ENCODE results near the gene TTYH2.

TTYH2 gene

DNA sequence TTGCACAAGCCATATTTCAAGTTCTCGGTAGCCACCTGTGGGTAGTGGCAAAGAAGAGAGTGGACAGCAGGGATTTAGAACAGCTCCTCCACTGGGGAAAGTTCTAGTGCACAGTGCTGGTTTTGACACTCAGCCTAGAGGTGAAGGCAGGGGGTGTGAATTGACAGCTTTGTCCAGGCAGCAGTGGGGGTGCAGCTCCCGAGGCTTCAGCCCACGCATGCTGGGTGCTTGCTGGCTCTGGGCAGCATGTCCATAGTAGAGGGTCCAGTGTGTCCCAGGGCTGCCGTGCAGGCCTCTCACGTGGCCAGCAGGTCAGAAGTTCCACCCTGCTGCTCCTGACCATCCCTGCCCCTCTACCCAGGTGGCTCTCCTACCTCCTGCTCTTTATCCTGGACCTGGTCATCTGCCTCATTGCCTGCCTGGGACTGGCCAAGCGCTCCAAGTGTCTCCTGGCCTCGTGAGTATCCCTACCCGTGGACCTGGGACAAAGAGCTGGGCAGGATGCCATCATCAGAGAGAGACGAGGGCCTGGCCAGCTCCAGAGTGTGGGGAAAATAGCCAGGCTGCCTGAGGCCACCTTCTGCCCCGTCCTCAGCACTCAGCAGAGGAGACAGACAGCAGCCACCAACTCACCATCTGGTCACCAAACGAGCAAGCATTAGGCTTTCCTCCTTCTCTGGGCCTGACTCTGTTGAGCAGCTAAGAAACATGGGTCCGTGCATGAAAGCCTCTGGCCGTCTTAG lies 29.8 kb downstream of the TTYH2 start:
- Mint-ChIP-seq H3K9me3 (no peaks in the 10 kb centered on the region), H3K4me3 (no peak overlapping the region), H3K27ac (no peak overlapping the region), H3K4me1 (ENCODE audit: low read depth) (no peaks in the 10 kb centered on the region), H3K36me3 (ENCODE audit: low read depth) (peaks cover 6% of the 10 kb centered on the region), H3K27me3 (ENCODE audit: low read depth) (no peaks in the 10 kb centered on the region)
- no peak for DNase-seq (ENCODE audit: low spot score)

DNA sequence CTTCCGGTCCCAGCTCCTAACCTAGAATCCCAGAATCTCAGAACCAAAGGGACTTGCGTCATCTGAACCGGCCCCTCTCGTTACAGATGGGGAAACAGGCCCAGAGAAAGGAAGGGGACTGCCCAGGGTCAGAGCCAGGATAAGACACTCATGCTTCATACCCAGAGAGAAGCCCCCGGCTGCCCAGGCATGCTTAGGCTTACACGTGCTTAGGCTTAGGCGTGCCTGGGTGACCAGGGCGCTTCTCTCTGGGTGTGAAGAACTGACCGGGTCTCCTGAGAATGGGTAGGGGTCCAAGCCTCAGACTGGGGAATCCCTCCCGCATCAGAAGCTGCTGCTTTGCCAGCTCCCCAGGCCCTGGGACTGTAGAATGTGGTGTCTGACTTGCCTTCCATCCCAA lies 30.8 kb downstream of the TTYH2 start:
- DNase-seq (ENCODE audit: low spot score), result no peak
- Mint-ChIP-seq H3K4me3 (no peak overlapping the region), H3K9me3 (no peaks in the 10 kb centered on the region), H3K4me1 (ENCODE audit: low read depth) (no peaks in the 10 kb centered on the region), H3K36me3 (ENCODE audit: low read depth) (peaks cover 6% of the 10 kb centered on the region), H3K27ac (no peak overlapping the region), H3K27me3 (ENCODE audit: low read depth) (no peaks in the 10 kb centered on the region)

DNA sequence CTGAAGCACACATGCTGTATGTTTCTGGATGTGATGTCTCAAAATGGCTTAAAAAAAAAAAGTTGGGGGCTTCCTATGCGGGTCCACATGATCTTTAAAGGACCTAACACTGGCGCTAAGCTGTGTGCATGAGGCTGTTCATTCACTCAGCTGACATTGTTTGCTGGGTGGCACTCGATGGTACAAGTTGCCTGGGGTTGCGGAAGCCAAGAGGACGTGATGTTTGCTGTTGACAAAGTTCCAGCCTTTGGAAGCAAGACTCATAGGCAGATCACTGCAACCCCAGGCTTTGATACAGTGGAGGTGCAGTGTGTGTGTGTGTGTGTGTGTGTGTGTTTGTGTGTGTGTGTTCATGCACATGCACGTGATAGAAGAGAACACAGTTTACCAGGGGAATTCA lies 31.2 kb downstream of the TTYH2 start:
- Mint-ChIP-seq H3K27me3 (ENCODE audit: low read depth) (no peaks in the 10 kb centered on the region), H3K4me3 (no peak overlapping the region), H3K27ac (no peak overlapping the region), H3K36me3 (ENCODE audit: low read depth) (peaks cover 6% of the 10 kb centered on the region), H3K9me3 (no peaks in the 10 kb centered on the region), H3K4me1 (ENCODE audit: low read depth) (no peaks in the 10 kb centered on the region)
- DNase-seq (ENCODE audit: low spot score), result no peak

DNA sequence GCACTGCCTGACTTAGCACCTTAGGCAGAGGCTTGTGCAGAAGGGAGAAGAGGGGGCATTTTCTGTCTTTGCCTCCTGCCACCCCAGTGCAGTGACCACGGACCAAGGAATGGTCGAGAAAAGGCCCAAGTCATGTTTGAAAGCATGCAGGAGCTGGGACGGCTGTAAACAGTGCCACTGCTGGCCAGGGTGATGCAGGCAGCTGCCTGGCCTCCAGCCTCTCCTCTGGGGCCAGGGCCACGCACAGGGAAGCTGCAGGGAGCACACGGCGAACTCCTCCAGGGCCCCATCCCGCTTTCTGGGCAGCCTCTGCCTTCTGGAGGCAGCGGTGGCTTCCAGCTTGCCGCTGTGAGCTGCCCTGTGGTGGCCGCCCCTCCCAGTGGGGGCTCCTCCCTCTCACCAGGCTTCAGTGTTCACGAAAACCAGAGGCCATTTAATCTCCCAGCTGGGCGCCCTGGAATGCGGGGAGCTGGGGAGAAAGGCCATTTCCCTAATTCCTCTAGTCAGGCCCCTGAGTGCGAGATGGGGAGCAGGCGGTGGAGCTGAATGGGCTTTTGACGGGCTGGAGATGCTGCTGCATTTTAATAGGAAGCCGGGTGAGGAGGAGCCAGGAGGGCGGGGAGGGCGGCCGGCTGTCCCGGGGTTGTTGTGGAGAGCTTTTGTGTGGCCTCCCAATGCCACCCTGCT lies 31.9 kb downstream of the TTYH2 start:
- Mint-ChIP-seq H3K27me3 (ENCODE audit: low read depth) (no peaks in the 10 kb centered on the region), H3K27ac (no peak overlapping the region)
- no peak for DNase-seq (ENCODE audit: low spot score)

DNA sequence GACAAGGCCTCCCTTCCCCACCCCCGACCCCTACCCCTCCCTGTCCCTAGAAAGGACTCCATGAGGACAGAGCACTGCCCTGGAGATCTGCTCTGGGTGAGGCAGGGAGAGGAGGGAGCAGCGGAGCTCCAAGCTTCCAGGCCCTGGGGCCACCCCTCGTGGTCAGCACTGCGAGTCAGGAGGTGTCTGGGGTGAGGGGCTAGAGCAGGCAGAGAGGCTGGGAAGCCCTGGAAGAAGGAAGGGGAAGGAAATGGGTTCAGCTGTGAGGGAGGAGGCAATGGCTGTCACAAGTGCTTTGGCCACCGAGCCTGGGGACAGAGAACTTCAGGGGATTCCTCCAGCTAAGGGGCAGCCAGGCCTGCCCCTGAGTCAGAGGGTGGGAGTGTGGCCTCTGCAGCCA lies 32.5 kb downstream of the TTYH2 start:
- Mint-ChIP-seq H3K9me3 (no peaks in the 10 kb centered on the region), H3K4me1 (ENCODE audit: low read depth) (no peaks in the 10 kb centered on the region), H3K27me3 (ENCODE audit: low read depth) (no peaks in the 10 kb centered on the region), H3K36me3 (ENCODE audit: low read depth) (peaks cover 6% of the 10 kb centered on the region), H3K27ac (peak overlapping the region; percentile 75), H3K4me3 (no peak overlapping the region)
- no peak for DNase-seq (ENCODE audit: low spot score)

More for the DNA sequence above, 31.9 kb downstream of the TTYH2 start:
- Mint-ChIP-seq H3K4me1 (ENCODE audit: low read depth) (no peaks in the 10 kb centered on the region), H3K36me3 (ENCODE audit: low read depth) (peaks cover 6% of the 10 kb centered on the region), H3K4me3 (no peak overlapping the region), H3K9me3 (no peaks in the 10 kb centered on the region)

DNA sequence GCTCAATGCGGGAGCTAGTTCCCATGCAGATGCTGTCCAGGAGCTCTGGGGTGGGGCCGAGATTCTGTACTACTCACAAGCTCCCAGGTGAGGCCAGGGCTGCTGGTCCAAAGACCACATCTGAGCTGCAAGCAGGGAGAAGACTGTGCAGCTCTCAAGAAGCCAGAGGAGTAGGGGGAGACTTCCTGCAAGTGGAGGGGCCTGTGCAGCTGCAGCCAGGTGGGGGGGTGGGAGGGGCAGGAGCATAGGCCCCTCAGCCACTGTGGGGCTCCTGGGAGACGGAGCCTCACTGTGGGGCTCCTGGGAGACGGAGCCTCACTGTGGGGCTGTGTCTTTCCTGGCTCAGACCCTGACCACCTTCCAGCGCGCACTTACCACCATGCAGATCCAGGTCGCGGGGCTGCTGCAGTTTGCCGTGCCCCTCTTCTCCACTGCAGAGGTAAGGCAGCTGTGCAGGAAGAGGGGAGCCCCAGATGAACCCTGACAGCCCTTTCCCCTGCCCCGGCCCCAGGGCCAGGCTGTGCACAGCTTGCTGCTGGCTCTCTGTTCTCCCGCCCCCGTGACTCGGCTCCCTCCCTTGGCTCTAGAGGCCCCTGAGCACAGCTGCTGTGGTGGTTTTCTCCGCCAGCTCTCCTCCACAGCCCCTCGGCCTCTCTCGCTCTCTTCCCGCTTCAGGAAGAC lies 36.4 kb downstream of the TTYH2 start:
- Mint-ChIP-seq H3K27ac (no peak overlapping the region), H3K27me3 (ENCODE audit: low read depth) (no peaks in the 10 kb centered on the region), H3K9me3 (no peaks in the 10 kb centered on the region), H3K4me3 (no peak overlapping the region), H3K36me3 (ENCODE audit: low read depth) (peaks cover 11% of the 10 kb centered on the region), H3K4me1 (ENCODE audit: low read depth) (no peaks in the 10 kb centered on the region)
- DNase-seq (ENCODE audit: low spot score), result no peak

DNA sequence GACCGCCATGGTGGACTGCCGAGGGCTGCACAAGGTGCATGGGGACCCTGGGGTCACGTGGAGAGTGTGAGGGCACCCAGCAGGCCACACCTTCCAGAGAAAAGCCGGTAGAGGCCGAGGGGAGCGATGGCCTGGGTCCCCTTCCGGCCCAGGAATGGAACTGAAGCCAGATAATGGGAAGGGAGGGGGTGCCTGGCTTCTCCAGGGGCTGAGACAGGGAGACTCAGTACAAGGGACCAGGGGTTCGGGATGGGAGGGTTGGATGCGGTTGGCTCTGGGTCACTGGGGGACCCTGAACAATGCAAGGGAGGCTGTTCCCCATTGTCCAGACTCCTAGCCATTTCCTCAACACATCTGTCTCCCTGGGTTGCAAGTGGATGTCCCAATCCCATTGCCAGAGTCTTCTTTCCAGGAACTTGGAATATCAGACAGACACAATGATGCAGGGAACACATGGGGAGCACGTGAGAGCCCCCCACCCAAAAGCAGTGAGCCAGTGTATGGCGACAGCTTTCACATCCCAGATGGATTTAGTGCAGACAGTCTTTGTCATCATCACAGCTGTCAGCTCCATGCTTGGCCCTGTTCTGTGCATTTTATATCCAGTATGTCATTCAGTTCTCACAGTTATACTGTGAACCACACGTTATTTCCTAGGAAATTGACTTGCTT lies 37.1 kb downstream of the TTYH2 start:
- Mint-ChIP-seq H3K36me3 (ENCODE audit: low read depth) (peaks cover 11% of the 10 kb centered on the region), H3K27me3 (ENCODE audit: low read depth) (no peaks in the 10 kb centered on the region), H3K9me3 (no peaks in the 10 kb centered on the region), H3K4me3 (no peak overlapping the region), H3K4me1 (ENCODE audit: low read depth) (no peaks in the 10 kb centered on the region), H3K27ac (no peak overlapping the region)
- DNase-seq (ENCODE audit: low spot score), result no peak

DNA sequence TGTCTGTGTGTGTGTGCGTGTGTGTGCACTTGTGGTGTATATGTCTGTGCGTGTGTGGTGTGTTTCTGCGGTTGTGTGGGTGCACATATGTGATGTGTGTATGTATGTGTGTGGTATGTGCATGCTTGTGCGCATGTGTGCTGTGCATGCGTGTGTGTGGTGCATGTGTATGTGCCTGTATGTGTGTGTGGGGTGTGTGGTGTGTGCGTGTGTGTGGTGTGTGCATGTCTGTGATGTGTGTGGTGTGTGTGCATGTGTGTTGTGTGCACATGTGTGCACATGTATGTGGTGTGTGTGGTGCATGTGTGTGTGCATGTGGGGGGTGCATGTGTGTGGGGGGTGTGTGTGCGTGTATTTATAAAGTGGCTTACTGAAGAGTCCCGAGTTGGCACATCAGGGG lies 37.7 kb downstream of the TTYH2 start:
- Mint-ChIP-seq H3K36me3 (ENCODE audit: low read depth) (peaks cover 11% of the 10 kb centered on the region), H3K27ac (peak overlapping the region; percentile 37), H3K27me3 (ENCODE audit: low read depth) (no peaks in the 10 kb centered on the region)

DNA sequence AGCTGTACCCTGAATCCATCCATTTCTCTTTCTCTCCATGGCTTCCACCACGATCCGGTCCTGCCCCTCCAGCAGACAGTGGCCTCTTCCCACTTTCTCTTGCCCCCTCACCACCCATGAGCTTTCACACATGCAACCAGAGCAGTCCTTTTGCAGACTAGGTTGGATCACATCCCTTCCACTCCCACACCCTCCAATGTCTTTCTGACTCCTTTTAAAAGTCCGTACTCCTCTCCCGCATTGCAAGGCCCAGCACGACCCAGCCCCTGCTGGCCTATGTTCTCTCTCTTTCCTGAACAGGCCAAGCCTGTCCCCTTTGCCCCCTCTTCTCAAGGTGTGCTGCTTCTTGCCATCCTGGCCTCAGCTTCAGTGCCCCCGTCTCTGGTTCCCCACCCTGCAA lies 38.2 kb downstream of the TTYH2 start:
- no peaks in the 10 kb centered on the region for H3K27me3 Mint-ChIP-seq (ENCODE audit: low read depth)
- DNase-seq (ENCODE audit: low spot score), result no peak
- H3K4me1 Mint-ChIP-seq (ENCODE audit: low read depth), result no peaks in the 10 kb centered on the region
- no peaks in the 10 kb centered on the region for H3K9me3 Mint-ChIP-seq
- peaks cover 9% of the 10 kb centered on the region for H3K36me3 Mint-ChIP-seq (ENCODE audit: low read depth)
- H3K4me3 Mint-ChIP-seq, result no peak overlapping the region
- H3K27ac Mint-ChIP-seq, result no peak overlapping the region

More for the DNA sequence above, 37.7 kb downstream of the TTYH2 start:
- DNase-seq (ENCODE audit: low spot score), result no peak
- Mint-ChIP-seq H3K4me1 (ENCODE audit: low read depth) (no peaks in the 10 kb centered on the region), H3K4me3 (no peak overlapping the region), H3K9me3 (no peaks in the 10 kb centered on the region)

DNA sequence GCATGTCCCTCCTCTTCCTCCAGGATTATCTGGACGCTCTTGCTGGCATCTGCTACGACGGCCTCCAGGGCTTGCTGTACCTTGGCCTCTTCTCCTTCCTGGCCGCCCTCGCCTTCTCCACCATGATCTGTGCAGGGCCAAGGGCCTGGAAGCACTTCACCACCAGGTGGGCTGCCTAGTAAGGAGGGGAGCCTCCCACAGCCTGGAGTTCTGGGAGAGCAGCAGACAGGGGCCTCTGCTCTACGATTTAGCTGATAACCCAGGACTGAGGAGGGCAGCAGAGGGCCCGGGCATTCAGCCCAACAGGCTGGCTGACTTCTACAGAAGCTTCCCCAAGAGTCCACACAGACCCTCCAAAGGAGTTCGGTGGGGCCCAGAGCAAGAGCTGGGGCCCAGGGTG lies 38.8 kb downstream of the TTYH2 start:
- no peak overlapping the region for H3K27ac Mint-ChIP-seq
- H3K36me3 Mint-ChIP-seq (ENCODE audit: low read depth), result peaks cover 7% of the 10 kb centered on the region
- no peaks in the 10 kb centered on the region for H3K4me1 Mint-ChIP-seq (ENCODE audit: low read depth)
- H3K4me3 Mint-ChIP-seq, result no peak overlapping the region
- no peaks in the 10 kb centered on the region for H3K27me3 Mint-ChIP-seq (ENCODE audit: low read depth)
- DNase-seq (ENCODE audit: low spot score), result no peak
- no peaks in the 10 kb centered on the region for H3K9me3 Mint-ChIP-seq

DNA sequence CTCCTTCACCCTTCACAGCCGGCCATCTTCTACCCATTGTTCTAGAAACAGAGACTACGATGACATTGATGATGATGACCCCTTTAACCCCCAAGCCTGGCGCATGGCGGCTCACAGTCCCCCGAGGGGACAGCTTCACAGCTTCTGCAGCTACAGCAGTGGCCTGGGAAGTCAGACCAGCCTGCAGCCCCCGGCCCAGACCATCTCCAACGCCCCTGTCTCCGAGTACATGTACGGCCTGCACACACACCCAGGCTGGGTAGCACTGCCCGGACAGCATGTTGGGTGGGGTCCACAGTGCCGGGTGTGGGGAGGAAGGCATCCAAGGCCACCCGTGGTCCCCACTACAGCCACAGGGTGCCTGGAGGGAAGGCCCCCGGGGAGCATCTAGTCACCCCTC lies 39.7 kb downstream of the TTYH2 start:
- Mint-ChIP-seq H3K36me3 (ENCODE audit: low read depth) (peaks cover 7% of the 10 kb centered on the region), H3K27me3 (ENCODE audit: low read depth) (no peaks in the 10 kb centered on the region), H3K9me3 (no peaks in the 10 kb centered on the region), H3K27ac (no peak overlapping the region), H3K4me1 (ENCODE audit: low read depth) (no peaks in the 10 kb centered on the region), H3K4me3 (no peak overlapping the region)
- no peak for DNase-seq (ENCODE audit: low spot score)

DNA sequence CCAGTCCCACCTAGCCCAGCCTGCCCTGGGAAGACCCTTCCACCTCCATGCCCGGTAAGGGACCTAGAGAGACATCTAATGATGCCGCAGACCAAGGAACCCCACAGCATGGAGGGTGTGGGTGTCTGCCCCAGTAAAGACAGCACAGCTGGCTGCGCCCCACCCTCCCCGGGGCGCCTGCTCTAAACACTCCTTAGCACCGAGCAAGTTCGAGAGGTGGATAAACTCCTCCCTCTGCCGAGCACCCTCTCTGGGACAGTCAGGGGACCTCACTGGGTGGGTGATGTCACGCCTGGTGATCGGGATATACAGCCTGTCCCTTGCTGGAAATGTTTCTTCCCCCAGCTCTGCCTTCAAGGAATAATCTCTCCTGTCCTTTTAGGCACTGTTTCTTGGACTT lies 43.9 kb downstream of the TTYH2 start:
- no peak overlapping the region for H3K27ac Mint-ChIP-seq
- H3K4me1 Mint-ChIP-seq (ENCODE audit: low read depth), result no peaks in the 10 kb centered on the region
- no peak overlapping the region for H3K4me3 Mint-ChIP-seq
- no peak for DNase-seq (ENCODE audit: low spot score)
- H3K27me3 Mint-ChIP-seq (ENCODE audit: low read depth), result no peaks in the 10 kb centered on the region
- peaks cover 5% of the 10 kb centered on the region for H3K36me3 Mint-ChIP-seq (ENCODE audit: low read depth)
- no peaks in the 10 kb centered on the region for H3K9me3 Mint-ChIP-seq

DNA sequence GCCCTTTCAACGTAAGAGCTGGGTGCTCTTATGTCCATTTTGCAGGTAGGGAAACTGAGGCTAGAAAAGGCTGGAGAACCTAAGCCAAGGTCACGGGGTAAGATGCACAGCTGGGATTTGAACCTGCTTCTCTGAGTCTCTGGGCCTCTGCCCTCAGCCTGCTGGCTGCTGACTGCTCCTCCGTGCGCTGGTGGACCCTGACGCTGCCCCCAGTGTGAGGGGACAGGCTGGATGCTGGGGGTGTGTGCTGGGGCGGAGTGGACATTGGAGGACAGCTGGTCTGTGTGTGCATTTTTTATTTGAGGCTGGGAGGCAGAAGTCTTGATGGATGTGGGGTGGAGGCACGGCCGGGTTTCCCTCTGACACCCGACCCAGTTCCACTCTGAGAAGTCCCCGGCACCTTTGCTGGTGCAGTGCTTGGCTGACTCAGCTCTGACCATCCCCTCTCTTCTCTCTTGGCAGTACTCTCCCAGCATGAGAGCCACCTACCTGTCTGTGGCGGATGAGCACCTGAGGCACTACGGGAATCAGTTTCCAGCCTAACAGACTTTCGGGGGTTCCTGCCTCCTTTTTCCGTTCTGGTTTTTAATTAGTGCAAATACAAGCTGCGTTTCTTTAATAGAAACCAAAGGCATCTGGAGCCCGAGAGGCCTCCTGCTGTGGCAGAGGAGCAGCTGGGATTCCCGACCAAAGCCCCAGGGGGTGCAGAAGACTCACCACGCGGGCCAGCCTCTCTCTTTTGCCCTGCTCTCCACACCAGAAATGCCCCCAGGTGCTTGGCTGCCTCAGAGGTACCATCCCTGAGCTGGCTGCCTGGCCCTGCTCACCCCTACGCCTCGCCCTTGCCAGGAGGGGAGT lies 46.5 kb downstream of the TTYH2 start:
- Mint-ChIP-seq H3K9me3 (no peaks in the 10 kb centered on the region), H3K4me3 (no peak overlapping the region), H3K4me1 (ENCODE audit: low read depth) (no peaks in the 10 kb centered on the region), H3K36me3 (ENCODE audit: low read depth) (no peaks in the 10 kb centered on the region), H3K27ac (no peak overlapping the region), H3K27me3 (ENCODE audit: low read depth) (no peaks in the 10 kb centered on the region)
- DNase-seq (ENCODE audit: low spot score), result no peak

Data from T-helper 2 cell treated with Interferon-gamma antibody and Interleukin-4, amounts not matched to agents 5 μg/mL and 100 μg/mL, for 36 hours (primary cell).